GM12875 (cell line): ENCODE results near the gene SIRPG.

Experiments used
- H3K4me3 ChIP-seq: one replicate; pipeline ENCODE4 v1.5.1; 2011; ENCODE audit warnings: low read depth, low read length, control low read depth
- CTCF ChIP-seq: IDR thresholded peaks from 2 replicates; pipeline ENCODE4 v1.5.1; 2011; ENCODE audit warnings: low read depth, mild to moderate bottlenecking, control low read depth, inconsistent platforms, low read length, moderate library complexity, borderline replicate concordance; ENCODE audit not compliant: insufficient read depth

The SIRPG gene

GRCh38 chr20:1685304-1686052, 27.9 kb upstream of the SIRPG start:
- no peak for TF ChIP-seq CTCF
- H3K4me3 ChIP-seq: no peak overlapping the region

- TF ChIP-seq CTCF: no peak
Measured at GRCh38 chr20:1684872-1685271, 27.3 kb upstream of the SIRPG start.

DNA sequence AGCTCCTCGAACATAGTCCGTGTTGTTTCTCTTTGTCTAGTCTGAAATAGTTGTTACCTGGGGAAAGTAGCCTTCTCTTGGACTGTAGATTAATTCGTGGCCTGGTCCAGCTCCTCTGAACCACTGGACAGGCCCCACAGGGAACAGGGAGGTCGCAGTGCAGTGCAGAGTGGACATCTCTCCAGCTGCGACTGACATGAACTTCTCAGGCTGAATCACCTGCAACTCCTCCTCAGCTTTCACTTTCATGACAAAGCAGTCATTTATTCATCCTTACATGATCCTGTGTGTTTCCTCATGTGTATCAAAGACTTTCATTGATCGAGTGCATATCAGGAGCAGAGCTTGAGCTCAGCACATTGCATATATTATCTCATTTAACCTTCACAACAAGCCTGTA, 19.1 kb upstream of the SIRPG start:
- no peak for TF ChIP-seq CTCF
- H3K4me3 ChIP-seq: no peak overlapping the region

More at GRCh38 chr20:1684872-1685271, 27.3 kb upstream of the SIRPG start:
- no peak overlapping the region for H3K4me3 ChIP-seq

DNA sequence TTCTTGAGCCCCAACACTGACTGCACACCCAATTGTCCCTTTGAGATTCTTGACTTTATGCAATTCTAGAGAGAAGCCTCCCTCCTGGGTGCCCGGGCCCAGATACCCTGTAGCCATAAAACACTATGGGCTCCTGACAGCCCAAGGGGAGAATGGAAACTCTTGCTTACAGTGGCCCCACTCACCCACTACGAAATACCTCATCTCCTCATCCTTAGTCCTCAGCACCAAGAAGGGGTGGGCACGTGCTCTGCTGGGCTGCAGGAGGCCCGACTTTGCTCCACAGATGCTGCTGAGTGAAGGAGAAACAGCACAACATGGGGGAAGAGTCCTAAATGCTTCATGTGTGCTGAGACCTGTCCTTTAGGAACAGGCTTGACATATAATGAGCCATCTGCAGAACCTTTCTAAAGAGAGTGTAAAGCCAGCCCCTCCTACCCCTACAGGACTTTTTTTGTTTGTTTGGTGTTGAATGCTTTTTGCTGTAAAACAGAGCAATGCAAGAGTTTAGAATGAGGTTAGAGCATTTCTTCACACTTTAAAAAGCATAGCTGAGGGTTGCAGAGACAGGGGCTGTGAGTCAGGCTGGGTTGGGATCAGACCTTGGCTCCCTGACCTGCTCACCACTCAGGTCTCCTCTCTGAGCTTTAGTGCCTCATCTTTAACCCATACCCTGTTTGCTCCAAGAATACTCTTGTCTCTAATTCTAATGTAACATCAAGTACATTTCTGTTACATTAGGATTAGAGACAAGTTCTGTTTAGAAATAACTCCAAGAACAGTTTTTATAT, 17.6 kb upstream of the SIRPG start:
- TF ChIP-seq CTCF: no peak

GRCh38 chr20:1674361-1674760, 16.8 kb upstream of the SIRPG start:
- H3K4me3 ChIP-seq: no peak overlapping the region
- TF ChIP-seq CTCF: no peak

More for the DNA sequence above, 17.6 kb upstream of the SIRPG start:
- no peak overlapping the region for H3K4me3 ChIP-seq

GRCh38 chr20:1673424-1673823, 15.8 kb upstream of the SIRPG start:
- H3K4me3 ChIP-seq: no peak overlapping the region
- no peak for TF ChIP-seq CTCF

- H3K4me3 ChIP-seq: no peak overlapping the region
- TF ChIP-seq CTCF: no peak
Measured at GRCh38 chr20:1672728-1673127, 15.1 kb upstream of the SIRPG start.
